Measurements from ENCODE around the gene USP3.

The USP3 gene

GRCh38 chr15:63599401-63600000, 95.1 kb downstream of the USP3 start:
- TF ChIP-seq EGR1 (IDR thresholded peaks at IDR 0.05) = peak; percentile 47; the same call in 1 of the 2 replicates
- no peak for TF ChIP-seq ZBTB7A (IDR thresholded peaks at IDR 0.05; ENCODE audit: low read depth)
- no peak; the same call in 1 of the 2 replicates for TF ChIP-seq USF1 (IDR thresholded peaks at IDR 0.05)
- TF ChIP-seq EP300 (IDR thresholded peaks at IDR 0.05; ENCODE audit: borderline replicate concordance) = no peak
- 0 out of 2 replicates have a peak, but pooled peaks have one; percentile 19 for TF ChIP-seq TCF12 (IDR thresholded peaks at IDR 0.05; ENCODE audit: low read depth)
- no peak for TF ChIP-seq NFIC (IDR thresholded peaks at IDR 0.05)
- peak; percentile 51 for TF ChIP-seq RAD21 (IDR thresholded peaks at IDR 0.05; ENCODE audit: low read depth)
- TF ChIP-seq TAF1 (IDR thresholded peaks at IDR 0.05; ENCODE audit: low read depth) = no peak

- TF ChIP-seq TAF1 (IDR thresholded peaks at IDR 0.05; ENCODE audit: low read depth) = no peak
- no peak for TF ChIP-seq EP300 (IDR thresholded peaks at IDR 0.05; ENCODE audit: borderline replicate concordance)
- TF ChIP-seq FOXM1 (IDR thresholded peaks at IDR 0.05; ENCODE audit: borderline replicate concordance, low read depth) = no peak
- no peak for TF ChIP-seq NFIC (IDR thresholded peaks at IDR 0.05)
- no peak for TF ChIP-seq CEBPB (IDR thresholded peaks at IDR 0.05)
- TF ChIP-seq MAX (IDR thresholded peaks at IDR 0.05) = no peak
Measured at GRCh38 chr15:63600001-63600615, 95.7 kb downstream of the USP3 start.

- no peak for TF ChIP-seq RAD21 (IDR thresholded peaks at IDR 0.05; ENCODE audit: low read depth)
- no peak for TF ChIP-seq CEBPB (IDR thresholded peaks at IDR 0.05)
- no peak; the same call in 1 of the 2 replicates for TF ChIP-seq TEAD4 (IDR thresholded peaks at IDR 0.05)
- TF ChIP-seq MAX (IDR thresholded peaks at IDR 0.05) = peak; percentile 97
- peak; percentile 75 for TF ChIP-seq EGR1 (IDR thresholded peaks at IDR 0.05)
- TF ChIP-seq USF1 (IDR thresholded peaks at IDR 0.05) = peak; percentile 65
- TF ChIP-seq ZBTB7A (IDR thresholded peaks at IDR 0.05; ENCODE audit: low read depth) = no peak
- TF ChIP-seq REST (IDR thresholded peaks at IDR 0.05; ENCODE audit: low read depth) = no peak
- peak; percentile 76 for TF ChIP-seq TAF1 (IDR thresholded peaks at IDR 0.05; ENCODE audit: low read depth)
- peak; percentile 59; the same call in 1 of the 2 replicates for TF ChIP-seq YY1 (IDR thresholded peaks at IDR 0.05; ENCODE audit: low read depth)
- 0 out of 2 replicates have a peak, but pooled peaks have one; percentile 14 for TF ChIP-seq TCF12 (IDR thresholded peaks at IDR 0.05; ENCODE audit: low read depth)
- no peak for TF ChIP-seq EP300 (IDR thresholded peaks at IDR 0.05; ENCODE audit: borderline replicate concordance)
- TF ChIP-seq FOXM1 (IDR thresholded peaks at IDR 0.05; ENCODE audit: borderline replicate concordance, low read depth) = no peak
Measured at GRCh38 chr15:63600616-63601025, 96.2 kb downstream of the USP3 start.

- TF ChIP-seq YY1 (IDR thresholded peaks at IDR 0.05; ENCODE audit: low read depth) = no peak
- TF ChIP-seq MAX (IDR thresholded peaks at IDR 0.05) = no peak
- peak; percentile 78; the same call in 1 of the 2 replicates for TF ChIP-seq ZBTB7A (IDR thresholded peaks at IDR 0.05; ENCODE audit: low read depth)
- TF ChIP-seq RAD21 (IDR thresholded peaks at IDR 0.05; ENCODE audit: low read depth) = no peak
- no peak for TF ChIP-seq EP300 (IDR thresholded peaks at IDR 0.05; ENCODE audit: borderline replicate concordance)
Measured at GRCh38 chr15:63601026-63601703, 96.8 kb downstream of the USP3 start.

GRCh38 chr15:63601704-63602185, 97.4 kb downstream of the USP3 start:
- TF ChIP-seq CEBPB (IDR thresholded peaks at IDR 0.05) = no peak
- peak; percentile 9; the same call in 1 of the 2 replicates for TF ChIP-seq MAX (IDR thresholded peaks at IDR 0.05)
- no peak for TF ChIP-seq EP300 (IDR thresholded peaks at IDR 0.05; ENCODE audit: borderline replicate concordance)
- TF ChIP-seq RAD21 (IDR thresholded peaks at IDR 0.05; ENCODE audit: low read depth) = no peak

- TF ChIP-seq NFIC (IDR thresholded peaks at IDR 0.05) = no peak
- TF ChIP-seq YY1 (IDR thresholded peaks at IDR 0.05; ENCODE audit: low read depth) = no peak
- no peak for TF ChIP-seq REST (IDR thresholded peaks at IDR 0.05; ENCODE audit: low read depth)
- TF ChIP-seq EGR1 (IDR thresholded peaks at IDR 0.05) = no peak
- TF ChIP-seq TAF1 (IDR thresholded peaks at IDR 0.05; ENCODE audit: low read depth) = no peak
- TF ChIP-seq USF1 (IDR thresholded peaks at IDR 0.05) = no peak
- no peak for TF ChIP-seq ZBTB7A (IDR thresholded peaks at IDR 0.05; ENCODE audit: low read depth)
- TF ChIP-seq MAX (IDR thresholded peaks at IDR 0.05) = no peak
- TF ChIP-seq RAD21 (IDR thresholded peaks at IDR 0.05; ENCODE audit: low read depth) = no peak
- no peak for TF ChIP-seq TEAD4 (IDR thresholded peaks at IDR 0.05)
- TF ChIP-seq CEBPB (IDR thresholded peaks at IDR 0.05) = no peak
- no peak for TF ChIP-seq TCF12 (IDR thresholded peaks at IDR 0.05; ENCODE audit: low read depth)
- TF ChIP-seq FOXM1 (IDR thresholded peaks at IDR 0.05; ENCODE audit: borderline replicate concordance, low read depth) = no peak
- no peak for TF ChIP-seq EP300 (IDR thresholded peaks at IDR 0.05; ENCODE audit: borderline replicate concordance)
- TF ChIP-seq CREB1 (IDR thresholded peaks at IDR 0.05; ENCODE audit: low read depth) = no peak
Measured at GRCh38 chr15:63602595-63602994, 98.2 kb downstream of the USP3 start.
